ENCODE results near the gene CABYR.
"Not testable (repeated sequence)": the region's sequence is repeated elsewhere in the genome, so short reads cannot be mapped to it uniquely, and the experiment has no call there.

DNA sequence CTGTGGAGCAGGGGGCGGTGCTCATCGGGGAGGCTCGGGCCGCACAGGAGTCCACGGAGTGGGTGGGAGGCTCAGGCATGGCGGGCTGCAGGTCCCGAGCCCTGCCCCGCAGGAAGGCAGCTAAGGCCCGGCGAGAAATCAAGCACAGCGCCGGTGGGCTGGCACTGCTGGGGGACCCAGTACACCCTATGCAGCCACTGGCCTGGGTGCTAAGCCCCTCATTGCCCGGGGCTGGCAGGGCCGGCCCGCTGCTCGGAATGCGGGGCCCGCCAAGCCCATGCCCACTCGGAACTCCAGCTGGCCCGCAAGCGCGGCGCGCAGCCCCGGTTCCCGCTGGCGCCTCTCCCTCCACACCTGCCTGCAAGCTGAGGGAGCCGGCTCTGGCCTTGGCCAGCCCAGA is 10.7 kb downstream of the CABYR start:
- TF ChIP-seq, protein P1, sequence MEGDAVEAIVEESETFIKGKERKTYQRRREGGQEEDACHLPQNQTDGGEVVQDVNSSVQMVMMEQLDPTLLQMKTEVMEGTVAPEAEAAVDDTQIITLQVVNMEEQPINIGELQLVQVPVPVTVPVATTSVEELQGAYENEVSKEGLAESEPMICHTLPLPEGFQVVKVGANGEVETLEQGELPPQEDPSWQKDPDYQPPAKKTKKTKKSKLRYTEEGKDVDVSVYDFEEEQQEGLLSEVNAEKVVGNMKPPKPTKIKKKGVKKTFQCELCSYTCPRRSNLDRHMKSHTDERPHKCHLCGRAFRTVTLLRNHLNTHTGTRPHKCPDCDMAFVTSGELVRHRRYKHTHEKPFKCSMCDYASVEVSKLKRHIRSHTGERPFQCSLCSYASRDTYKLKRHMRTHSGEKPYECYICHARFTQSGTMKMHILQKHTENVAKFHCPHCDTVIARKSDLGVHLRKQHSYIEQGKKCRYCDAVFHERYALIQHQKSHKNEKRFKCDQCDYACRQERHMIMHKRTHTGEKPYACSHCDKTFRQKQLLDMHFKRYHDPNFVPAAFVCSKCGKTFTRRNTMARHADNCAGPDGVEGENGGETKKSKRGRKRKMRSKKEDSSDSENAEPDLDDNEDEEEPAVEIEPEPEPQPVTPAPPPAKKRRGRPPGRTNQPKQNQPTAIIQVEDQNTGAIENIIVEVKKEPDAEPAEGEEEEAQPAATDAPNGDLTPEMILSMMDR (IDR thresholded peaks at IDR 0.05): not testable (repeated sequence)
- TF ChIP-seq POLR2A (IDR thresholded peaks at IDR 0.05): not testable (repeated sequence)
